Fibroblast of lung (primary cell): ENCODE data around the gene APBB2. TPM values are rescaled to one million over a fixed set of nuclear protein-coding genes. Genes with fewer than 3 reads are reported as not detected.

Experiments
- DNase-seq, 2 donors: peaks; one replicate each; pipeline versions ENCODE4 v3.0.0 to v3.0.0-alpha.2; 2010; ENCODE audit warnings: low read depth in 2 of 2
- H2AFZ ChIP-seq: 2 replicates; pipeline ENCODE4 v1.5.1; 2012; ENCODE audit warnings: low read length, control low read depth, inconsistent platforms
- H3K27ac ChIP-seq: 2 replicates; pipeline ENCODE4 v1.5.1; 2011; ENCODE audit warnings: low read length, control low read depth; ENCODE audit not compliant: insufficient read depth
- H3K27me3 ChIP-seq: 2 replicates; pipeline ENCODE4 v1.5.1; 2011; ENCODE audit warnings: mild to moderate bottlenecking, low read length; ENCODE audit not compliant: control insufficient read depth, insufficient read depth
- H3K36me3 ChIP-seq: 2 replicates; pipeline ENCODE4 v1.5.1; 2011; ENCODE audit warnings: low read length; ENCODE audit not compliant: control insufficient read depth, insufficient read depth
- H3K4me1 ChIP-seq: 2 replicates; pipeline ENCODE4 v1.5.1; 2011; ENCODE audit warnings: low read length; ENCODE audit not compliant: control insufficient read depth, insufficient read depth; ENCODE audit errors: extremely low read depth
- H3K4me2 ChIP-seq: 2 replicates; pipeline ENCODE4 v1.5.1; 2011; ENCODE audit warnings: low read length, control low read depth; ENCODE audit not compliant: insufficient read depth; ENCODE audit errors: extremely low read depth
- H3K4me3 ChIP-seq, 4 experiments: fragments of 200-600 bp in 1 of 4; sonication (generic) in 1 of 4; replicated peaks in 1 of 4; 2 replicates each; pipeline ENCODE4 v1.5.1; 2011 to 2016; ENCODE audit warnings: low read length in 4 of 4, low read depth in 3 of 4, mild to moderate bottlenecking in 3 of 4, control low read depth in 2 of 4, inconsistent platforms in 1 of 4, mixed read lengths in 1 of 4; ENCODE audit not compliant: insufficient read depth in 1 of 4; ENCODE audit errors: control extremely low read depth in 1 of 4
- H3K79me2 ChIP-seq: 2 replicates; pipeline ENCODE4 v1.5.1; 2012; ENCODE audit warnings: mild to moderate bottlenecking, low read length, inconsistent platforms; ENCODE audit not compliant: control insufficient read depth, insufficient read depth
- H3K9ac ChIP-seq: 2 replicates; pipeline ENCODE4 v1.5.1; 2011; ENCODE audit warnings: mild to moderate bottlenecking, low read length, control low read depth; ENCODE audit not compliant: insufficient read depth
- H3K9me3 ChIP-seq: 2 replicates; pipeline ENCODE4 v1.5.1; 2012; ENCODE audit warnings: low read depth, low read length; ENCODE audit not compliant: control insufficient read depth, insufficient read depth
- H4K20me1 ChIP-seq: 2 replicates; pipeline ENCODE4 v1.5.1; 2011; ENCODE audit warnings: low read length; ENCODE audit not compliant: control insufficient read depth, insufficient read depth; ENCODE audit errors: extremely low read depth
- CTCF ChIP-seq, 2 donors: IDR thresholded peaks in 1 of 2; conservative IDR thresholded peaks in 1 of 2; 1 replicate in 1 of 2; 2 replicates in 1 of 2; pipeline ENCODE4 v1.5.1; 2011 to 2012; ENCODE audit warnings: low read length in 2 of 2, control low read depth in 1 of 2, inconsistent platforms in 1 of 2, low read depth in 1 of 2, mild to moderate bottlenecking in 1 of 2
- EZH2 ChIP-seq: IDR thresholded peaks from 2 replicates; pipeline ENCODE4 v1.5.1; 2012; ENCODE audit warnings: low read length, control low read depth, mild to moderate bottlenecking; ENCODE audit errors: missing control alignments
- polyA plus RNA-seq, 2 donors: library from polyadenylated mRNA; depleted of rRNA in 1 of 2; stranded (reverse) in 1 of 2; unstranded in 1 of 2; fragments of >200 nt; gene quantifications; 2 replicates each; pipeline ENCODE4 v1.2.1, GENCODE V29; 2011 to 2012; ENCODE audit warnings: missing spikeins in 1 of 2
- total RNA-seq: library from RNA; depleted of rRNA; stranded (reverse); fragments of >200 nt; gene quantifications from 2 replicates; pipeline ENCODE4 v1.2.1, GENCODE V29; 2014

Gene APBB2
- total and polyA plus RNA-seq, 2 donors (not counting 1 experiment from before 2014, with no cell fraction given) = 25.1 to 29.8 TPM

GRCh38 chr4:40916880-40917279 lies 297.5 kb downstream of the APBB2 start:
- Histone ChIP-seq H3K9ac (no peak overlapping the region), H3K36me3 (no peaks in the 10 kb centered on the region), H4K20me1 (no peaks in the 10 kb centered on the region), H3K27ac (no peak overlapping the region), H3K4me1 (peaks cover 12% of the 10 kb centered on the region), H3K4me2 (no peak overlapping the region), H3K4me3 (no peak overlapping the region), H3K27me3 (no peaks in the 10 kb centered on the region), H2AFZ (no peak overlapping the region), H3K79me2 (no peaks in the 10 kb centered on the region), H3K9me3 (no peaks in the 10 kb centered on the region)
- TF ChIP-seq EZH2 = no peak
- peak in 1 of 2 donors; percentile 30 for TF ChIP-seq CTCF (conservative IDR thresholded peaks at IDR 0.05 in 1 of 2, IDR thresholded peaks at IDR 0.05 in 1 of 2; ENCODE audit: low read depth in 1 of 2, low read length in 2 of 2)
- no peak for DNase-seq

GRCh38 chr4:40916218-40916555 lies 298.2 kb downstream of the APBB2 start:
- no peak overlapping the region for H3K4me2 ChIP-seq

More at GRCh38 chr4:40916218-40916555, 298.2 kb downstream of the APBB2 start:
- Histone ChIP-seq H3K4me3 (no peak overlapping the region), H3K79me2 (no peaks in the 10 kb centered on the region), H3K36me3 (no peaks in the 10 kb centered on the region), H3K27ac (no peak overlapping the region), H4K20me1 (no peaks in the 10 kb centered on the region), H3K9ac (no peak overlapping the region), H3K27me3 (no peaks in the 10 kb centered on the region), H3K9me3 (no peaks in the 10 kb centered on the region), H2AFZ (no peak overlapping the region), H3K4me1 (peaks cover 12% of the 10 kb centered on the region)
- TF ChIP-seq EZH2 (no peak), CTCF (conservative IDR thresholded peaks at IDR 0.05 in 1 of 2, IDR thresholded peaks at IDR 0.05 in 1 of 2; ENCODE audit: low read depth in 1 of 2, low read length in 2 of 2) (no peak)
- peak; percentile 47 to 86 for DNase-seq
